DMS153 (cell line): Measurements from ENCODE around the gene GLUL.

Experiments used
- DNase-seq: peaks from one replicate; lab custom pipeline; 2025; lab: John Stamatoyannopoulos, UW

The GLUL gene

GRCh38 chr1:182391362-182392049, at the start of gene GLUL:
Gene GLUL (minus strand): TSS chr1:182391790. CDS start chr1:182388737, 3,053 bp downstream.
- peak; percentile 94 for DNase-seq

GRCh38 chr1:182438326-182438725, 46.7 kb upstream of the GLUL start:
- no peak for DNase-seq

- DNase-seq: no peak
These were observed 42.0 kb upstream of the GLUL start for GRCh38 chr1:182433580-182433979.

GRCh38 chr1:182431278-182431677, 39.7 kb upstream of the GLUL start:
- DNase-seq: no peak

- no peak for DNase-seq
These were observed 38.9 kb upstream of the GLUL start for GRCh38 chr1:182430263-182431068.

GRCh38 chr1:182428043-182428442, 36.5 kb upstream of the GLUL start:
- no peak for DNase-seq

GRCh38 chr1:182426442-182427430, 35.1 kb upstream of the GLUL start:
- no peak for DNase-seq

GRCh38 chr1:182415789-182416188, 24.2 kb upstream of the GLUL start:
- no peak for DNase-seq

GRCh38 chr1:182413969-182414368, 22.4 kb upstream of the GLUL start:
- no peak for DNase-seq

- no peak for DNase-seq
These were observed 21.9 kb upstream of the GLUL start for GRCh38 chr1:182413486-182413885.

GRCh38 chr1:182410620-182411273, 19.2 kb upstream of the GLUL start:
- no peak for DNase-seq

GRCh38 chr1:182410138-182410537, 18.5 kb upstream of the GLUL start:
- no peak for DNase-seq

GRCh38 chr1:182408435-182409075, 17.0 kb upstream of the GLUL start:
- DNase-seq: no peak

- DNase-seq: no peak
These were observed 16.1 kb upstream of the GLUL start for GRCh38 chr1:182407724-182408123.

GRCh38 chr1:182406012-182406411, 14.4 kb upstream of the GLUL start:
- no peak for DNase-seq

GRCh38 chr1:182405578-182405977, 14.0 kb upstream of the GLUL start:
- DNase-seq: no peak

- DNase-seq: no peak
These were observed 13.2 kb upstream of the GLUL start for GRCh38 chr1:182404781-182405180.

GRCh38 chr1:182400567-182400966, 9.0 kb upstream of the GLUL start, which contains the start of gene TEDDM1:
Gene TEDDM1 (minus strand): TSS chr1:182400667. CDS start chr1:182400485, 182 bp downstream.
- no peak for DNase-seq

GRCh38 chr1:182397653-182398393, 6.2 kb upstream of the GLUL start:
- no peak for DNase-seq

GRCh38 chr1:182395906-182396305, 4.3 kb upstream of the GLUL start:
- DNase-seq: no peak
